Left colon (tissue), 2 donors: ENCODE measurements around the gene FAM3D. TPM values are rescaled to one million over a fixed set of nuclear protein-coding genes. Genes with fewer than 3 reads are reported as not detected.

Experiments used
- ATAC-seq: fragments of 200-7000 bp; cut with Tn5 transposase; one replicate; pipeline ENCODE4 v1.9.1; 2020; ENCODE audit warnings: mild to moderate bottlenecking, moderate library complexity
- DNase-seq, 2 donors: peaks; one replicate each; pipeline ENCODE4 v3.0.0-alpha.2; 2020
- intact Hi-C, 2 donors: fragments of 100-400 bp; cut with DNase I in 1 of 2; cut with micrococcal nuclease in 1 of 2; formaldehyde crosslinking; loops; one replicate each; pipeline versions ENCODE4 v1.11.2 to v1.14.0; 2022; cut with DNase I, micrococcal nuclease
- total RNA-seq, 2 donors: library from RNA; stranded (reverse); fragmentation: NEBNext Ultra II Directional; extraction: Animal tissue kit (Norgen Biotek cat#: 25700); gene quantifications; one replicate each; pipeline ENCODE4 v1.2.1, GENCODE V29; 2021
- donor health status: DM: no; HTN: no; CAD: no.
- donor health status: DM: yes; HTN: yes; CAD: no.

Gene FAM3D
- total RNA-seq, 2 donors from 2014 or later: 510 to 690 TPM

- intact Hi-C loops: loop anchor here in 1 of 2 donors (10.0 kb wide), 1 partner anchor 61 kb away; the partner anchor contains the start of gene FAM107A
- DNase-seq (no peak), ATAC-seq (no peak)
These were observed 30.9 kb downstream of the FAM3D start for GRCh38 chr3:58635371-58636285.

GRCh38 chr3:58633157-58633865 lies 33.3 kb downstream of the FAM3D start:
- intact Hi-C loops: loop anchor here in 1 of 2 donors (10.0 kb wide), 1 partner anchor 59 kb away; the partner anchor contains the start of gene FAM107A
- DNase-seq (no peak), ATAC-seq (no peak)

GRCh38 chr3:58631742-58632141 lies 34.8 kb downstream of the FAM3D start:
- DNase-seq (no peak), ATAC-seq (no peak)
- intact Hi-C loops: loop anchor here (2.0 to 10.0 kb wide), 2 partner anchors 57 to 63 kb away; partner anchors contain the start of gene FAM107A (in 1 of the 2)

- intact Hi-C loops: loop anchor here (2.0 to 10.0 kb wide), 2 partner anchors 56 to 62 kb away; partner anchors contain the start of gene FAM107A (in 1 of the 2)
- DNase-seq: no peak
- ATAC-seq: no peak
These were observed 35.9 kb downstream of the FAM3D start for GRCh38 chr3:58630710-58631092.

GRCh38 chr3:58630076-58630709 lies 36.4 kb downstream of the FAM3D start:
- ATAC-seq: peak; percentile 50
- intact Hi-C loops: loop anchor here (2.0 to 10.0 kb wide), 2 partner anchors 55 to 61 kb away; partner anchors contain the start of gene FAM107A (in 1 of the 2)

GRCh38 chr3:58629629-58630028 lies 36.9 kb downstream of the FAM3D start:
- ATAC-seq: no peak
- DNase-seq: no peak
- intact Hi-C loops: loop anchor here (2.0 to 10.0 kb wide), 2 partner anchors 55 to 61 kb away; partner anchors contain the start of gene FAM107A (in 1 of the 2)

More at GRCh38 chr3:58630076-58630709, 36.4 kb downstream of the FAM3D start:
- peak; percentile 61 to 67 for DNase-seq

GRCh38 chr3:58628823-58629562 lies 37.6 kb downstream of the FAM3D start:
- ATAC-seq: peak; percentile 69
- peak; percentile 53 to 60 for DNase-seq
- intact Hi-C loops: no loop called here

GRCh38 chr3:58627941-58628340 lies 38.6 kb downstream of the FAM3D start:
- intact Hi-C loops: no loop called here
- ATAC-seq (no peak), DNase-seq (no peak)

- DNase-seq: no peak
- intact Hi-C loops: no loop called here
- ATAC-seq: no peak
These were observed 39.0 kb downstream of the FAM3D start for GRCh38 chr3:58627570-58627885.

- no peak for DNase-seq
- no peak for ATAC-seq
- intact Hi-C loops: no loop called here
These were observed 39.6 kb downstream of the FAM3D start for GRCh38 chr3:58626841-58627569.

- intact Hi-C loops: no loop called here
- ATAC-seq (no peak), DNase-seq (no peak)
These were observed 41.3 kb downstream of the FAM3D start for GRCh38 chr3:58625196-58625824.

- DNase-seq: no peak
- intact Hi-C loops: no loop called here
- ATAC-seq: no peak
These were observed 42.0 kb downstream of the FAM3D start for GRCh38 chr3:58624550-58624949.

GRCh38 chr3:58623961-58624360 lies 42.6 kb downstream of the FAM3D start:
- intact Hi-C loops: no loop called here
- no peak for ATAC-seq

GRCh38 chr3:58623478-58623877 lies 43.1 kb downstream of the FAM3D start:
- ATAC-seq: no peak
- intact Hi-C loops: no loop called here
- DNase-seq: no peak

More at GRCh38 chr3:58623961-58624360, 42.6 kb downstream of the FAM3D start:
- no peak for DNase-seq

GRCh38 chr3:58622892-58623291 lies 43.7 kb downstream of the FAM3D start:
- no peak for ATAC-seq
- intact Hi-C loops: no loop called here
- DNase-seq: no peak

GRCh38 chr3:58622436-58622835 lies 44.1 kb downstream of the FAM3D start:
- DNase-seq: no peak
- intact Hi-C loops: no loop called here

GRCh38 chr3:58621086-58621830 lies 45.3 kb downstream of the FAM3D start:
- intact Hi-C loops: no loop called here
- DNase-seq (no peak), ATAC-seq (no peak)

More at GRCh38 chr3:58622436-58622835, 44.1 kb downstream of the FAM3D start:
- no peak for ATAC-seq
